ENCODE results near the gene MS4A4E.

GRCh38 chr11:60222141-60222540 is 20.8 kb downstream of the MS4A4E start:
- TF ChIP-seq CTCF (IDR thresholded peaks at IDR 0.05; ENCODE audit: low read depth, low read length, poor library complexity, severe bottlenecking) (no peak), EZH2phosphoT487 (IDR thresholded peaks at IDR 0.05; ENCODE audit: borderline replicate concordance, low read length) (no peak)

Data from DOHH2 (cell line).